Esophagus squamous epithelium (tissue), 4 donors: ENCODE measurements around the gene CARM1.

Source experiments
- POLR2A ChIP-seq, 4 donors: fragments of 450-650 bp; IDR thresholded peaks; one replicate each; pipeline ENCODE4 v1.6.1; 2017; ENCODE audit warnings: antibody characterized with exemption in 4 of 4, mild to moderate bottlenecking in 4 of 4, moderate library complexity in 3 of 4
- TF ChIP-seq, protein P1 (sequence below), 6 experiments: fragments of 450-650 bp in 4 of 6; fragments of 200-600 bp in 2 of 6; sonication (generic) in 2 of 6; IDR thresholded peaks; one replicate each; pipeline ENCODE4 v1.5.1; 2016 to 2019; ENCODE audit warnings: antibody characterized with exemption in 6 of 6, mild to moderate bottlenecking in 4 of 6, moderate library complexity in 4 of 6

DNA sequence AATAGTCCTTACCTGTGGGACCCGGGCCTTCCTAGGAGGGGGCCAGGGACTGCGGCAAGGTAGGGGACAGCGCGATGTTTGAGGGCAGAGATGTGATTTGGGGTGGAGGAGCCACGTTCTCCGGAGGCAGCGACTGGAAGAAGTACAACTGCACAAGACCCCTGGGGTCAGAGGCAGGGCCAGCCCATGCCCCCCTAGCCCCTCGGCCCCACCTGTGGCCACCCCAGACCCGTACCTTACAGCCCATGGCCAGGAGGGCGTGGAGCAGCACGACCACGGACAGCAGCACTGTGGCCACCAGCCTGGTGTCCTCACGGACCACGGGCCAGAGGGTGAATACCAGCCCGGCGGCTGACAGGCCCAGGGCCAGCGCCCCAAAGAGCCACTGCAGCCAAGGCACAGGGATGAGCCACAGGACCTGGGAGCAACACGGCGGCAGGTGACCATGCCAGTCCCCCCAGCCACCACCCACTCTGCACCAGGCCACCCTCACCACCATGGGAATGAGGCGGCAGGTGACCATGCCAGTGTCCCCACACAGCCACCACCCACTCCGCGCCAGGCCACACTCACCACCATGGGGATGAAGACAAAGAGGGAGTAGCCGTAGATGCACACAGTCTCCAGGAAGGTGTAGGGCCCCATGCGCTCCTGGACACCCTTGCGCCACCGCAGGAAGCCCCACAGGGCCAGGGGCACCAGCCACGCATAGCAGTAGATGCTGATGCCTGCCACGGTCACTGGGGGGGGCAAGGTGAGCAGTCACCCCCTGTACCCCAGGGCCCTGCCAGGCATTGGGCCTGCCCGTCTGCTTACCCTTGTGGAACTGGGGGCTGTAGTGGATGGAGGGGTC is 52.1 kb downstream of the CARM1 start:
- TF ChIP-seq, protein P1, sequence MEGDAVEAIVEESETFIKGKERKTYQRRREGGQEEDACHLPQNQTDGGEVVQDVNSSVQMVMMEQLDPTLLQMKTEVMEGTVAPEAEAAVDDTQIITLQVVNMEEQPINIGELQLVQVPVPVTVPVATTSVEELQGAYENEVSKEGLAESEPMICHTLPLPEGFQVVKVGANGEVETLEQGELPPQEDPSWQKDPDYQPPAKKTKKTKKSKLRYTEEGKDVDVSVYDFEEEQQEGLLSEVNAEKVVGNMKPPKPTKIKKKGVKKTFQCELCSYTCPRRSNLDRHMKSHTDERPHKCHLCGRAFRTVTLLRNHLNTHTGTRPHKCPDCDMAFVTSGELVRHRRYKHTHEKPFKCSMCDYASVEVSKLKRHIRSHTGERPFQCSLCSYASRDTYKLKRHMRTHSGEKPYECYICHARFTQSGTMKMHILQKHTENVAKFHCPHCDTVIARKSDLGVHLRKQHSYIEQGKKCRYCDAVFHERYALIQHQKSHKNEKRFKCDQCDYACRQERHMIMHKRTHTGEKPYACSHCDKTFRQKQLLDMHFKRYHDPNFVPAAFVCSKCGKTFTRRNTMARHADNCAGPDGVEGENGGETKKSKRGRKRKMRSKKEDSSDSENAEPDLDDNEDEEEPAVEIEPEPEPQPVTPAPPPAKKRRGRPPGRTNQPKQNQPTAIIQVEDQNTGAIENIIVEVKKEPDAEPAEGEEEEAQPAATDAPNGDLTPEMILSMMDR (IDR thresholded peaks at IDR 0.05): no peak
- TF ChIP-seq POLR2A (IDR thresholded peaks at IDR 0.05): no peak
